Brain microvascular endothelial cell (primary cell): ENCODE data around the gene NR1I3.

Experiments used
- DNase-seq: peaks from one replicate; pipeline ENCODE4 v3.0.0-alpha.2; 2020
- H3K27ac ChIP-seq: fragments of 250-450 bp; sonication (Bioruptor Pico); 2 replicates; pipeline ENCODE4 v1.5.1; 2020; ENCODE audit warnings: mild to moderate bottlenecking, moderate library complexity
- H3K27me3 ChIP-seq: fragments of 250-450 bp; sonication (Bioruptor Pico); replicated peaks from 2 replicates; pipeline ENCODE4 v1.5.1; 2020; ENCODE audit warnings: mild to moderate bottlenecking
- H3K36me3 ChIP-seq: fragments of 250-450 bp; sonication (Bioruptor Pico); replicated peaks from 2 replicates; pipeline ENCODE4 v1.5.1; 2020; ENCODE audit warnings: mild to moderate bottlenecking
- H3K4me3 ChIP-seq: 2 replicates; pipeline ENCODE4 v1.5.1; 2011; ENCODE audit warnings: low read depth, mild to moderate bottlenecking, control low read depth, low read length, moderate library complexity
- in situ Hi-C: cut with HindIII; loops from 2 replicates; pipeline ENCODE4 v1.10.0; 2017; ENCODE audit warnings: low sequenced_read_pairs, low pct_ligation_motif_present
- TF ChIP-seq, protein P1 (sequence below): IDR thresholded peaks from 2 replicates; pipeline ENCODE4 v1.5.1; 2011; ENCODE audit warnings: low read depth, mild to moderate bottlenecking, moderate library complexity, low read length, control low read depth, inconsistent platforms; ENCODE audit errors: missing control alignments

The NR1I3 gene

GRCh38 chr1:161218301-161219077, 19.5 kb downstream of the NR1I3 start:
- H3K36me3 ChIP-seq: peaks cover 19% of the 10 kb centered on the region
- no peak overlapping the region for H3K27ac ChIP-seq
- H3K4me3 ChIP-seq: no peak overlapping the region
- in situ Hi-C loops: loop anchor here (25.0 kb wide), 1 partner anchor 169 kb away; no protein-coding TSS in a partner anchor
- no peak for DNase-seq
- H3K27me3 ChIP-seq: no peaks in the 10 kb centered on the region
- TF ChIP-seq, protein P1, sequence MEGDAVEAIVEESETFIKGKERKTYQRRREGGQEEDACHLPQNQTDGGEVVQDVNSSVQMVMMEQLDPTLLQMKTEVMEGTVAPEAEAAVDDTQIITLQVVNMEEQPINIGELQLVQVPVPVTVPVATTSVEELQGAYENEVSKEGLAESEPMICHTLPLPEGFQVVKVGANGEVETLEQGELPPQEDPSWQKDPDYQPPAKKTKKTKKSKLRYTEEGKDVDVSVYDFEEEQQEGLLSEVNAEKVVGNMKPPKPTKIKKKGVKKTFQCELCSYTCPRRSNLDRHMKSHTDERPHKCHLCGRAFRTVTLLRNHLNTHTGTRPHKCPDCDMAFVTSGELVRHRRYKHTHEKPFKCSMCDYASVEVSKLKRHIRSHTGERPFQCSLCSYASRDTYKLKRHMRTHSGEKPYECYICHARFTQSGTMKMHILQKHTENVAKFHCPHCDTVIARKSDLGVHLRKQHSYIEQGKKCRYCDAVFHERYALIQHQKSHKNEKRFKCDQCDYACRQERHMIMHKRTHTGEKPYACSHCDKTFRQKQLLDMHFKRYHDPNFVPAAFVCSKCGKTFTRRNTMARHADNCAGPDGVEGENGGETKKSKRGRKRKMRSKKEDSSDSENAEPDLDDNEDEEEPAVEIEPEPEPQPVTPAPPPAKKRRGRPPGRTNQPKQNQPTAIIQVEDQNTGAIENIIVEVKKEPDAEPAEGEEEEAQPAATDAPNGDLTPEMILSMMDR: no peak

DNA sequence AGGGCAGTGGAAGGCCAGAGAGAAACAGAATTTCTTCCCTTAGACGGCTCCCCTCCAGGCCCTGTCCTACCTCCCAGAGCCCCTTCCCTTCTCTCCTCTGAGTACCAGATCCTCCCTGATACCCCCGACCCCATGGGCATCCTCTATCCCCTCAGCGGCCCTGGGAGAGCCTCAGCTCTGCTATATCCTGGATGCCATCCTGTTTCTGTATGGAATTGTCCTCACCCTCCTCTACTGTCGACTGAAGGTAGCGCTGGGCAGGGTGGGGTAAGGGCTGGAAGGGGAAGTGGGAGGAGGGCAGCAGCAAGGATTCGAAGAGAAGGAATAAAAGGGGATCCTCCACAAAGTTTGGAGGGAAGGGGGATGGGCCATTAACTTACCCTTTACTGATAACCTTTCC, 20.2 kb downstream of the NR1I3 start:
- Histone ChIP-seq H3K27me3 (no peaks in the 10 kb centered on the region), H3K4me3 (no peak overlapping the region), H3K36me3 (peaks cover 26% of the 10 kb centered on the region), H3K27ac (peak overlapping the region; percentile 86)
- TF ChIP-seq, protein P1: no peak
- in situ Hi-C loops: loop anchor here (25.0 kb wide), 1 partner anchor 169 kb away; no protein-coding TSS in a partner anchor
- no peak for DNase-seq

GRCh38 chr1:161216945-161217712, 20.9 kb downstream of the NR1I3 start:
- in situ Hi-C loops: loop anchor here (25.0 kb wide), 1 partner anchor 170 kb away; no protein-coding TSS in a partner anchor
- TF ChIP-seq, protein P1: no peak
- DNase-seq: peak; percentile 85
- Histone ChIP-seq H3K4me3 (peak overlapping the region; percentile 1), H3K27me3 (no peaks in the 10 kb centered on the region), H3K27ac (peak overlapping the region; percentile 86), H3K36me3 (peaks cover 33% of the 10 kb centered on the region)

DNA sequence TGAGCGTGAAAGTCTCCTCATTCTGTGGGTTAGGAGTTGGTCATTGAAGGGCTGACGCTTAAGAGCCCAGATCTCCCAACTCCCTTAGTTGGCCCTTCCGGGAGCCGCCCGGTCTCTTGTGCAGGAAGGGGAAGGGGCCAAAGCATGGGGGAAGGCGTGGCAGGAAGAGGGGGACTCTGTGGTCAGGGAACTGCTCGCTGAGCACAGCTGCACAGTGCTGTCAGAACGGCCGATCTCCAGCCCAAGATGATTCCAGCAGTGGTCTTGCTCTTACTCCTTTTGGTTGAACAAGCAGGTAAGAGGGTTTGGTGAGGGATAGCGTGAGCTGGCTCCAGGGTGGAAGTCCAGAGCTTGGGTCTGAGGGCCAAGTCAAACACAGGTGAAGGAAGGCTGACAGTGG, 22.9 kb downstream of the NR1I3 start, which contains the start of gene FCER1G:
FCER1G (plus strand) TSS at position 220 of the 400 bp plus-strand sequence; CDS start at position 247, 27 bp downstream.
- no peak for DNase-seq
- Histone ChIP-seq H3K27me3 (no peaks in the 10 kb centered on the region), H3K36me3 (peaks cover 53% of the 10 kb centered on the region), H3K27ac (no peak within 1 kb of the TSS), H3K4me3 (no peak within 1 kb of the TSS)
- in situ Hi-C loops: loop anchor here (25.0 kb wide), 1 partner anchor 172 kb away; no protein-coding TSS in a partner anchor
- TF ChIP-seq, protein P1: no peak

DNA sequence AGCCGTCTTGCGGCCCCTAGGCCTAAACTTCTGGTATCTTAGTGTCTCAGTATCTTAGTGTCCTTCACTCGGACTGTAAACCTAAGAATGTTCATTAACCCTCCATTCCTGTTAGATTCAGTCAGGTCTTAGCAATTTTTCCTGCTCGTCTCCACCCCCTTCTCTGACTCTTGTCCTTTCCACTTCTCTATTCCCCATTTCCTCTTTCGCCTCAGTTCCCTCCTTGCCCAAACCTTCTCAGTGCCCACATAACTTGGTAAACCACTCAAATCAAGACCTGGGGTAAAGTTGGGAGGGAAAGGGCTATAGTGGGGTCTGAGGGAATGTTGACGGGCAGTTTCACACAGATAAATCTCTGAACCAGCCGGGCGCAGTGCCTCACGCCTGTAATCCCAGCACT, 23.6 kb downstream of the NR1I3 start:
- no peak overlapping the region for H3K27ac ChIP-seq
- H3K4me3 ChIP-seq: no peak overlapping the region
- peaks cover 59% of the 10 kb centered on the region for H3K36me3 ChIP-seq
- no peaks in the 10 kb centered on the region for H3K27me3 ChIP-seq
- in situ Hi-C loops: loop anchor here (25.0 kb wide), 1 partner anchor 173 kb away; no protein-coding TSS in a partner anchor
- TF ChIP-seq, protein P1: no peak
- DNase-seq: no peak
